Stimulated activated CD8-positive, alpha-beta memory T cell treated with anti-CD3 and anti-CD28 coated beads, Interleukin-12 subunit alpha, Interleukin-12 subunit beta, amount 100 ng/mL, for 24 hours (primary cell): Measurements from ENCODE around the gene HSPB6.
"Not testable (repeated sequence)": the region's sequence is repeated elsewhere in the genome, so short reads cannot be mapped to it uniquely, and the experiment has no call there.

Experiments
- DNase-seq: peaks from one replicate; pipeline ENCODE4 v3.0.0-alpha.2; 2020; ENCODE audit errors: extremely low read depth

The HSPB6 gene

GRCh38 chr19:35756377-35757230, at the start of gene HSPB6:
Gene HSPB6 (minus strand): TSS chr19:35757029. CDS start chr19:35757008, 21 bp downstream.
- no peak for DNase-seq

GRCh38 chr19:35806597-35806996, 49.8 kb upstream of the HSPB6 start:
- no peak for DNase-seq

GRCh38 chr19:35805526-35806102, 48.8 kb upstream of the HSPB6 start:
- no peak for DNase-seq

GRCh38 chr19:35801828-35802227, 45.0 kb upstream of the HSPB6 start:
- no peak for DNase-seq

GRCh38 chr19:35797663-35798062, 40.8 kb upstream of the HSPB6 start:
- DNase-seq = no peak

- DNase-seq = no peak
These were observed 40.1 kb upstream of the HSPB6 start for GRCh38 chr19:35796645-35797542.

GRCh38 chr19:35795564-35795963, 38.7 kb upstream of the HSPB6 start:
- not testable (repeated sequence) for DNase-seq

- DNase-seq = no peak
These were observed 36.7 kb upstream of the HSPB6 start for GRCh38 chr19:35793381-35794165.

- DNase-seq = no peak
These were observed 36.1 kb upstream of the HSPB6 start for GRCh38 chr19:35792888-35793287.

GRCh38 chr19:35792312-35792711, 35.5 kb upstream of the HSPB6 start:
- no peak for DNase-seq

- no peak for DNase-seq
These were observed 35.0 kb upstream of the HSPB6 start for GRCh38 chr19:35791814-35792279.

GRCh38 chr19:35790981-35791813, 34.4 kb upstream of the HSPB6 start:
- no peak for DNase-seq

- no peak for DNase-seq
These were observed 33.4 kb upstream of the HSPB6 start for GRCh38 chr19:35789978-35790944.

GRCh38 chr19:35789195-35789977, 32.6 kb upstream of the HSPB6 start:
- DNase-seq = no peak

GRCh38 chr19:35788205-35788960, 31.6 kb upstream of the HSPB6 start:
- DNase-seq = no peak

GRCh38 chr19:35787227-35787799, 30.5 kb upstream of the HSPB6 start:
- DNase-seq = no peak
